ENCODE measurements around the gene USP47. TPM values are rescaled to one million over a fixed set of nuclear protein-coding genes. Genes with fewer than 3 reads are reported as not detected.

The USP47 gene
- total RNA-seq, 4 donors from 2014 or later, result 50.3 to 83.0 (median 69.6) TPM

- DNase-seq (ENCODE audit: low spot score in 2 of 2), result peak in 1 of 2 donors; percentile 80
- intact Hi-C loops (cut with DNase I; ENCODE audit: low total_unique reads), result no loop called here
- TF ChIP-seq POLR2A (IDR thresholded peaks at IDR 0.05) (no peak), CTCF (IDR thresholded peaks at IDR 0.05) (no peak)
- WGBS, 2 donors, result 35 to 37% methylated on average over 6 of the region's 6 CpGs
- H3K4me3 ChIP-seq (ENCODE audit: low read depth, poor library complexity, severe bottlenecking), result no peak overlapping the region
Measured at GRCh38 chr11:11976481-11977127, 134.8 kb downstream of the USP47 start.

- no peak overlapping the region for H3K4me3 ChIP-seq (ENCODE audit: low read depth, poor library complexity, severe bottlenecking)
- intact Hi-C loops (cut with DNase I; ENCODE audit: low total_unique reads), result no loop called here
- no peak for TF ChIP-seq POLR2A (IDR thresholded peaks at IDR 0.05)
- TF ChIP-seq CTCF (IDR thresholded peaks at IDR 0.05), result no peak
- 21 to 27% methylated on average over 10 of the region's 10 CpGs for WGBS, 2 donors
- peak; percentile 63 to 94 for DNase-seq (ENCODE audit: low spot score in 2 of 2)
Measured at GRCh38 chr11:11977206-11977938, 135.6 kb downstream of the USP47 start.

- 88 to 92% methylated on average over 4 of the region's 4 CpGs for WGBS, 2 donors
- H3K4me3 ChIP-seq (ENCODE audit: low read depth, poor library complexity, severe bottlenecking), result no peak overlapping the region
- intact Hi-C loops (cut with DNase I; ENCODE audit: low total_unique reads), result no loop called here
- no peak for TF ChIP-seq CTCF (IDR thresholded peaks at IDR 0.05)
- DNase-seq (ENCODE audit: low spot score in 2 of 2), result peak in 1 of 2 donors; percentile 68
Measured at GRCh38 chr11:11978098-11978637, 136.4 kb downstream of the USP47 start.

GRCh38 chr11:11978792-11979487 is 137.2 kb downstream of the USP47 start:
- DNase-seq (ENCODE audit: low spot score in 2 of 2), result peak in 1 of 2 donors; percentile 90
- WGBS, 2 donors, result 36 to 46% methylated on average over 13 of the region's 13 CpGs
- TF ChIP-seq CTCF (IDR thresholded peaks at IDR 0.05), result no peak
- TF ChIP-seq POLR2A (IDR thresholded peaks at IDR 0.05), result no peak
- no peak overlapping the region for H3K4me3 ChIP-seq (ENCODE audit: low read depth, poor library complexity, severe bottlenecking)
- intact Hi-C loops (cut with DNase I; ENCODE audit: low total_unique reads), result no loop called here

GRCh38 chr11:11979488-11980117 is 137.8 kb downstream of the USP47 start:
- no peak for TF ChIP-seq POLR2A (IDR thresholded peaks at IDR 0.05)
- no peak for TF ChIP-seq CTCF (IDR thresholded peaks at IDR 0.05)
- DNase-seq (ENCODE audit: low spot score in 2 of 2), result peak in 1 of 2 donors; percentile 88
- WGBS, 2 donors, result 25 to 43% methylated on average over 8 of the region's 8 CpGs
- intact Hi-C loops (cut with DNase I; ENCODE audit: low total_unique reads), result no loop called here
- no peak overlapping the region for H3K4me3 ChIP-seq (ENCODE audit: low read depth, poor library complexity, severe bottlenecking)

Measured in lower leg skin (tissue), 4 donors.